Epithelial cell of prostate (primary cell): ENCODE measurements around the gene GAS2L1.
"Not testable (repeated sequence)": the region's sequence is repeated elsewhere in the genome, so short reads cannot be mapped to it uniquely, and the experiment has no call there.

Source experiments
- DNase-seq: peaks from one replicate; pipeline ENCODE4 v3.0.0-alpha.2; 2011; ENCODE audit warnings: low read depth, low spot score
- H3K27ac ChIP-seq: fragments of 450-650 bp; 2 replicates; pipeline ENCODE4 v1.5.1; 2017; ENCODE audit warnings: mild to moderate bottlenecking

Gene GAS2L1

DNA sequence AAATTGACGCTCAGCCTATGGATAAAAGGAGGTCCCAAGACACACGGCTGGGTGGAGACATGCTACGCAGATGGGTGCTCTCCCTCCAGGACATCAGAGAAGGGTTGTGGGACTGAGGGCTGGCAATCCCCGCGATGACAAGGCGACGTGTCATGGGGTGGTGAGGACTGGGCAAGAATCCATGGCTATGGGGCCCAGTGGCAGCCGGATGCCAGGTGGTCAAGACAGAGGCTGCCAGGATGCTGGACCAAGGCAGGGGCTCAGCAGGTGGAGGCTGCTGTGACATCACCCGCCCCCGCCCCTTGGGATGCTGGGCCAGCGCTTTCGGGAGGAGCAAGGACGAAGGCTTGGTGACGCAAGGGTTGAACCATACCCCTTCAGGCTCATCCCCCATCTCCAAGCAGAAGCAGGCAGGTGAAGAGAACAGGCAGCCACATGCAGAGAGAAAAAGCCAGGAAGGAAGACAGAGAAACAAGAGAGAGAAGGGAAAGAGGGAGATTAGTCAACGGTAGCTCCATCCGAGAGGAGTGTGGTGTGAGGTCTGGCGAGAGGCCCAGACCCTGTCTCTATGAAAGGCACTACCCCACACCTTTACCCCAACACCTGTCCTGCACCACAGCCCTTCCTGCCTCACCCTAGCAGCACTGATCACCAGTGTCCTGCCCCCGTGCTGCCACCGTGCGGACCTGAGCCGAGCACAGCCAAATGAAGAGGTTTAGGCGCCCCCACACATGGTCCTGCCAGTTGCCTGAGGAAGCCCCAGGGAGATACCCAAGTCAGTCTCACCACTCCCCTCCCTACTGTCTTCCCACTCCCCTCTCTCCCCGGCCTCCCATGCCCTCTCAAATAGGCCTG is 33.2 kb downstream of the GAS2L1 start:
- DNase-seq, result peak; percentile 20

DNA sequence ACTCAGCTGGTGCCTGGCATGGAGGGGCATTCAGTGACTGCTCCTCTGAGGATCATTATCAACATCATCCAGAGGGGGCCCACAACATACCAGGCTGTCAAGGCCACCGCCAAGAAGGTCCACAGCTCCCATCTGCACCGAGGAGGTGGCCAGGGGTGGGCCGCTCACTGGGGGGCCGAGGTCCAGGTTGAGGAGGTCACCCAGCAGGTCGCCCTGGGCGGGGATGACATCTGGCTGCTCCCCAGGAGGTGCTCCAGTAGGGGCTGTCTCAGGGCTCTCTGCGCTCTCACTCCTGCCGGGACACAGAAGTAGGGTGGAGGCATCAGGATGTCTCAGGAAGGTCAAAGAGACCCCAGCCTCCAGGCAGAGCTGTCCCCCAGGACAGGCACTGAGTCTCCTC is 34.1 kb downstream of the GAS2L1 start:
- no peak overlapping the region for H3K27ac ChIP-seq
- no peak for DNase-seq

More for the DNA sequence above, 33.2 kb downstream of the GAS2L1 start:
- peak overlapping the region; percentile 53 for H3K27ac ChIP-seq

DNA sequence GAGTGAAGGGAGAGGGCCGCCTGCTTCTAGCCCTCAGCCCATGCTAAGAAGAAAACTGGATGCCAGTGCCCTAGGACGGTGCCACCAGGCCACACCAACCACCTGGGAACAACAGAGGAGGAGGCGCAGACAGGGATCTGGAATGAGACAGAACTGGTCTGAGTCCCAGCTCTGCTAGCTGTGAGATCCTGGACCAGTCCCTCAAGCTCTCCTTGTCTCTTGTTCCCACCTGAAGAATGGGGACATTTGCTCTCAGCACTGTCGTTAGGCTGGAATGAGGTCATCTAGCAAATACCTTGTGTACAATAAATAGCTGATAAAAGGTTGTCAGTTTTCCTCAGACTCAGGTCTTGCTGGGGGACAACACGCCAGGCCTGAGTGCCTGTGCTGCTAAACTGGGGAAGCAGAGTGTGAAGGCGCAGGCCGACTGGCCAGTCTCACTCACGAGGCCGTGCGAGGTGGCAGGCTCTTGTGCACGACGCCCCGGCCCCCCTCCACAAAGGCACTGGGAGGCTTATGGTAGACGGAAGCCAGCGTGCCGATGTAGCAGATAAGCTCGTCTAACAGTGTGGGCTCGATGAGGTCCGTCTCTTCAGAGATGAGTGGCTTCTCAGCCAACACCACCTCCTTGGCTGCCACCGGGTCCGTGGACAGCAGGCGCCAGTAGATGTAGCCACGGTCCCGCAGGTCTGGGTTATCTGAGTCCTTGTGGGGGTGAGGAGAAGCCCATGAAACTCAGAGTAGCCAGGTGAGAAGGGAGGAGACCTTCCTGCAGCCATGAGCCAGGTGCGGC is 34.8 kb downstream of the GAS2L1 start:
- H3K27ac ChIP-seq, result no peak overlapping the region
- no peak for DNase-seq

DNA sequence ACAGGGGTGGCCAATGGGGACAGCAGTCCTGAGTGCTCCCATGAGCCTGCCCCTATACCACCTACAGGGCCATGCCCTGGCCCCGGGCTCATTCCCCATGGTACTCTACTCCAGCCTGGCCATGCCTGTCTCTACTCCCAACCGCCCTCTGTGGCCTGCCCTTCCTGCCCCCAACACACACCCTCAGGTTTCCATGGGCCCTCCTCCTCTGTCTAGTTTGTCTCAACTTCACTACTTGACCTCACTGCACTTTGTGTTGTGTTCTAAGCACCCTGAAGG is 35.3 kb downstream of the GAS2L1 start:
- no peak overlapping the region for H3K27ac ChIP-seq
- DNase-seq, result no peak

DNA sequence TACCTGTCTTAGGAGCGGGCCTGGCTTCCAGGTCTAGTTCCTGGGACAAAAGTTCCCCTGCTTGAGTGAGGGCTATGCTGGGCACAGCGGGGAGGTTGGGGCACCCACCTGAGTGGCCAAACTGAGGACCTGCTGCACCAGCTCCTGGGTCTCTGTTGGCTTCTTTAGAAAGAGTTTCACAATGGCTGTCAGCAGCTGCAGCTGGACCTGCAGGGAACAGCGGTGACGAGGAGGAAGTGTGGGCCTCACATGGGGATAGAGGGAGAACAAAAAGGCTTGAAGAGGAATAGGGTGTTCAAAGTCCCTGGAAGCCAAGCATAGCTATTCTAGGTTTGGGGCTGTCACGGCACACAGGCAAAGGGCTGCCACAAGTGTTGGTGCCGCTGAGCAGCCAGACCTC is 35.7 kb downstream of the GAS2L1 start:
- no peak overlapping the region for H3K27ac ChIP-seq
- DNase-seq, result no peak

DNA sequence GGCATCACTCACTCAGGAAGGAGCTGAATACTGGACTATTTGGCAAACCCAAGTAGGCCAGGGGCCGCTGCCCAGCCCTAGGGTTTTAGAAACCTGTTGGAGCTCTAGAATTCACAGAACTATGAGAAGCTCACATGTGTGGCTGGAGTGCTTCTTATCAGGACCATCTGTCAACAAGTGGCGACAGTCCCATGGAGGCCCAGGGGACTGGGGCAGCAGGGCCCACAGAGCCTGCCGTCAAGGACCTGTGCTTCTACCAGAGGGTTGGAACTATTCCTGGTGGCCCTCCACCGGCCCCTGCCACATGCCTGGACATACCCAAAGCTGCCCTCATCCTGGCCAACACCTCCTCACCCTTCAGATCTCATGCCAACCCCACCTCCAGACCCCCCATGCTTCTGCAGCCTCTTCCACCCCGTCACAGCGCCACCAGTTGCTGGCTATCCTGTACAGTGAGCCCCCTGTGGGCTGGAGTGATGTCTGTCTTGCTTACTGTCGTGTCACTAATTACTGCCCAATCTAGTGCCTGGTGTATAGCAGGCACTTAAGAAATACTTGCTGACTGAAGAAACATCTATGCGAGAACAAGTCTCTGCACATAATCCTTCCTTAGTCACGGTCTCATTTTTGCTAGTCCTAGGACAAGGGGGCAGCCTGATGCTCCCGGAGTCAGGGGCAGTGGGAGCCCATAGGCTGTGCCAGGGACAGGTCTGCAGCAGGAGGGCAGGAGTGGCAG is 36.3 kb downstream of the GAS2L1 start:
- H3K27ac ChIP-seq, result peak overlapping the region; percentile 54
- DNase-seq, result peak; percentile 24

DNA sequence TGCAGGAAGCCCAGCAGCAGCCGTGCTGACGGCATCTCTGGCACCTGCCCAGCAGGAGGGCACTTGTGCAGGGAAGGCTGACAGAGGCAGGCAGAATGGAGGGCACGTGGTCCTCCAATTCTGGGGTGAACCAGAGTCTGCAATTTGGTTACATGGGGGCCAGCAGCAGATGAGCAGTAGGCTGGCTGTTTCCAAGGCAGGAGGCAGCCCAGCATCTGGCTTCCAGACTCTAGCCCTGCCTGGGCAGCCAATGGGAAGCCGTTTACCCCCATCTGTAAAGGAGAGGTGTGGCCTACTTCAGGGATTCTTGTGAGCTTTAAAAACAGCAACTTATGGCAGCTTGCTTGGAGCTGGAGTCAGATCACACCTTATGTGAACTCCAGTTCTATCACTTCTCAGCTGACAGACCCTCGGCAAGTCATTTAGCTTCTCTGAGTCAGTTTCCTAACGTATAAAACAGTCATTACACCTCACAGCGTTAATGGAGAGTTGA is 36.9 kb downstream of the GAS2L1 start:
- DNase-seq, result peak; percentile 33
- peak overlapping the region; percentile 54 for H3K27ac ChIP-seq

DNA sequence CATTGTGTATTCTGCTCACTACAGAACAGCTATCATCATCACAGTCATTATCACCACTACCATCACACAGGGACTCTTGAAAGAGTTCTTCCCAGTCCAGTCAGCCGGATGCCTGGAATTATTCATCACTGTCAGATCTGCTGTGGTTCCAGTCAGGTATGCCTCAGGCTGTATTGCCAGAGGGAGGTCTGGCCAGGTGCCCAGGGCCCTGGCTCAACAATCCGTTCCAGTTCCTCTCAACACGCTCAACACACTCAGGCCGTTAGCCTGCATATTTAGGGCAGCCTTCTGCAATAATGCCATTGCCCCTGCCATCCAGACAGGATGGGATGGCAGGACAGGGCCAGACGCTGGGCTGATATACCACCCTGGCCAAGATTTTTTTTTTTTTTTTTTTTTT is 37.7 kb downstream of the GAS2L1 start:
- peak overlapping the region; percentile 54 for H3K27ac ChIP-seq
- DNase-seq, result peak; percentile 70

DNA sequence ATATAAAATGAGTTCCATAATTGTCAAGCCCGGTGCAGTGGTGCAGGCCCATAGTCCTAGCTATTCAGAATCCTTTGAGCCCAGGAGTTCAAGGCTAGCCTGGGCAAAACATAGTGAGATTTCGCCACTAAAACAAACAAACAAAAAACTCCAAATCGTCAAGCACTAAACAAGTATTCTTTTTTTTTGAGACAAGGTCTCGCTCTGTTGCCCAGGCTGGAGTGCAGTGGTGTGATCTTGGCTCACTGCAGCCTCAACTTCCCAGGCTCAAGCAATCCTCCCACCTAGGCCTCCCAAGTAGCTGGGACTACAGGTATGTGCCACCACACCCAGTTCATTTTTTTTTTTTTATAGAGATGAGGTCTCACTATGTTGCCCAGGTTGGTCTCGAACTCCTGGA is 38.4 kb downstream of the GAS2L1 start:
- not testable (repeated sequence) for DNase-seq
- peak overlapping the region; percentile 54 for H3K27ac ChIP-seq

DNA sequence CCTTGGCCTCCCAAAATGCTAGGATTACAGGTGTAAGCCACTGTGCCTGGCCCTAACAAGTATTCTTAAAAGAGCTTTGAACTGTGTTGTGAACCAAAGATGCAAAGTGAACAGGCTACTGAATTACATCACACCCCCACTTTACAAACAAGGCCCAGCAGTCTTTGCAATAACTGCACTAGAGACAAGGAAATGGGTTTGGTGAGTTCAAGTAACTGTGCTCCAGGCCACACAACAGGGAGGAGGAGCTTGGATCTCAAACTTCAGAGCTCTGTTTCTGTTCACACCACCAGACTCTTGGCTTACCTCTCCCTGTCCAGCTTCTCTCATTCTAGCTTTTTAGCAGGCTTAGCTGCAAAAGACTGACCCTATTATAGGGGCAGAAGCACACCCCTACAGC is 39.5 kb downstream of the GAS2L1 start:
- DNase-seq, result no peak
- no peak overlapping the region for H3K27ac ChIP-seq

DNA sequence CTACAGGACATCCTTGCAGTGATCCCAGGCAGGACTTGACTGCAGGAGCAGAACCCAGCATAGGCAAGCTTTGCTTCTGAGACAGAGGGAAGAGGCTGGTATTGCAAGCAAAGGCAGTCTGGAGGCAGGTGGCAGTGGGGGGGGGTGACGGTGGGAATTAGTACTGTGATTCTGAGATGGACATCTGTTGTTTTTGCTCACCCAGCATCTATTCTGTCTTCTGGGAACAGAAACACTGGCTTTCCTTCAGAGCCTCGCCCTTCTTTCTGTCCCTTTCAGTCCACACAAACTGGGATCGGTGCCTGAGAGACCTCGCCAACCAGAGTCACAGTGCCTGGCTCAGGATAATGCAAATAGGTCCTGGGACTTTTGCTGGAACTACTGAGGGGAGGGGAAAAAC is 40.2 kb downstream of the GAS2L1 start:
- no peak overlapping the region for H3K27ac ChIP-seq
- DNase-seq, result no peak

DNA sequence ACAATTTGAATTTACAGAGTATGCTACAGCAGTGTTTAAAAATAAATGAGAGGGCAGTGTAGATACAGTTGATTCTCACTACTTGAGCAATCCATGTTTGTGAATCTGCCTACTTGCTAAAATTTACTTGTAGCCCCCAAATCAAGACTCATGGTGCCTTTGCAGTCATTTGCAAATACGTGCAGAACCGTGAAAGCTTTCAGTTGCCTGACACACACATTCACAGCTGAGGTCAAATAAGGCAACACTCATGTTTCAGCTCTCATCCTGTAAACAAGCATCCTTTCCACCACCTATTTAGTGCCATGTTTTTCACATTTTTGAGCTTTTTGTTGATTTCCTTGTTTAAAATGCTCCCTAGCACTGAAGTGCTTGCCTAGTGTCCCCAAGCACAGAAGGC is 41.6 kb downstream of the GAS2L1 start:
- H3K27ac ChIP-seq, result no peak overlapping the region
- no peak for DNase-seq

DNA sequence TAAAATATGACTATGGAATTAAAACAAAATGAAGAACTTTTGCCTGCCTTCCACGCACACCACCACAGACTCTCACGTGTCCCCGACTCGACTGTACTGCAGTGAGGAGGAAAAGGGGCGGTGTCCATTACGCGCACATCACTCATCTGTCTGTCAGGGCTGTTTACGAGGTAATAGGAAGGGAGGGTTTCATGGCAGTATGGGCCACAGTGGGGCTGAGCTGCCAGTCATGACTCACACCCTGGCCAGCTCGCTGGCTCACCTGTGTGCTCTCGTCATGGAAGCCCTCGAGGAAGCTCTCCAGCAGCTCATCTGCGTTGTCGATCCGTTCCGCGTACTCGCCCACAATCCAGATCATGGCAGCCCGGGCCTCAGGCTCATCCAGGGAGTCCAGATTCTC is 42.5 kb downstream of the GAS2L1 start:
- peak; percentile 54 for DNase-seq
- peak overlapping the region; percentile 35 for H3K27ac ChIP-seq

DNA sequence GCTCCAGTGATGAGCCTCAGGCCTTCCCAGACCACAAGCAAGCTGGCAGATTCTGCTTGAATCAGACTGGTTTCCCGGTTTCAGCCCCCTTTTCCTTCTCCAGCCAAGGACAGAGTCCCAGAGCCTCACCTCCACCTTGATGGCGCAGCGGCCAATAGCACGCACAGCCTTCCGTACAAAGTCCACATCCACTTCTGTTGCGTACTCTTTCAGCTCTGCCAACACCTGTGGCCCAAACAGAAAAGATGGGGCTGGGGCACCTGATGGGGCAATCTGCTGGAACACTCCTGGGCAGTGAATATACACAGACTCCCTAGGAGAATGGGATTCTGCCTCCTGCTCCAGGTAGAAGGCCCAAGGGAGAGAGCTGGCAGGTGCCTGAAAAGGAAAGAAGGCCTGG is 44.6 kb downstream of the GAS2L1 start:
- no peak for DNase-seq
- no peak overlapping the region for H3K27ac ChIP-seq

DNA sequence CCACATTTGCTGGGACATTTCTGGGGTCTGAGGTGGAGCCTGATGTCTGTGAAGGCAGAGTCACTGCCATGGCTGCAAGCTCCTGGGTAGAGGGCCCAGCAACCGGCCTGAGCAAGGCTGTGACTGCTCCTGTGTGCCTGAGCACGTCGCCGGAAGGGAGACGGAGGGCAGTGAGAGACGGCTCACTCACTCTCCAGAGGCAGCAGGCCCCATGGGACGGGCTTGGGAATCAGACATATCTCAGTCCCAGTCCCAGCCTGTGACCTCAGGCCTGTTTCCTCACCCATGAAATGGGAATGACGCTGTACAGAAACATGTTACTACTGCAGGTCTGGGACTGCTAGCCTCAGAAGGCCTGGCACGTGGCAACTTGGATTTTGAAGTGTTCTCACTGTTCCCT is 45.4 kb downstream of the GAS2L1 start:
- H3K27ac ChIP-seq, result no peak overlapping the region
- no peak for DNase-seq

DNA sequence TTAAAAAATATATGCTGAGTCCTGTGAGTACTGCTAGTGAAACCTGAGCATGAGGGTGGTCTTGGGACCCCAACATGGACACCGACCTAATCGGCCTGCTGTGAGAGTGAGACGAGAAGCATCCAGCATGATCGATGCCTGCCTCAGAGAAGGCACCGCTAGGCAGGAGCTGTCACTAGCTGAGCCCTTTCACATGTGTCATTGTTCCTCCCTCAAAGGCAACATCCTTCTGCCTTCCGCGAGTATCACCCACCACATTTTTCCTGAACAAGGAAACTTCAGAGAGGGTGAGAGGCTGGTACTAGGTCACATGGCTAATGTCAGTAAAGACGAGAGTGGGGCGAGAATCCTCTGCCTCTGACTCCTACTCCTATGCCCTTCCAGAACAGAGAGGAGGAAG is 46.3 kb downstream of the GAS2L1 start:
- DNase-seq, result no peak
- no peak overlapping the region for H3K27ac ChIP-seq

DNA sequence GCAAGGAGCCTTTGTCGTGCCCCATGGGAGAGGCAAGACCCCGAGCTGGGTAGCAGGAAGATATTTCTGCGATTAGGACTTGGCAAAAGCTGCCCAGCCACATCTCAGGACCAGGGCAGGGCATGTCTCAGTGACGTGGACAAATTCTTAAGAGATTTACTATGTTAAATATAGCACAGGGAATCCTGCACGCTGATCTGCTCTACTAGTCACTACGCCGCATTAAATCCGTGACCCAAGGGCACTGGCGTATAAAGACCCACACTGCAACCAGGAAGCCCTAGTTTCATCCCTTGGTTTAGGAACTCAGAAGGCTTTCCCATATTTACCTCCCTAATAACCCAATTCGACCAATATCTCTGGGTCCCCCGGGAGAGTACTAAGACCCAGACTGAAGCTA is 46.8 kb downstream of the GAS2L1 start:
- H3K27ac ChIP-seq, result no peak overlapping the region
- no peak for DNase-seq

DNA sequence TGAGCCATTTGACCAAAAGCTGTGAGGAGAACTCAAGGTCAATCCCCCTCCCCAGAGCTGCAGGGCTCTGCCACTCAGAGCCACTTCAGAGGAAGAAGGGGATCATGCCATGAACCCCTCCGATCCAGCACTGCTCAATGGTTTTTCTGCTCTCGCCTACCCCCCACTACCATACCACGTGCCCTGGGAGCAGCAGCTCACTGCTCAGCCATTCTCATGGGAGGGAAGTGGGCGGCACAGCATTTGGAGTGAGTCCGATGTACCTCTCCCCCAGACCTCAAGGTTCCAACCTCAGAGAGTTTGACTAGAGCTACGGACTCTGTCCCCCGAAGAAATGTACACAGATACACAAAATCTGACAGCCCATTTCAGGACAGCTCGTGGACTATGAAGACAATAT is 47.4 kb downstream of the GAS2L1 start:
- no peak overlapping the region for H3K27ac ChIP-seq
- DNase-seq, result no peak

DNA sequence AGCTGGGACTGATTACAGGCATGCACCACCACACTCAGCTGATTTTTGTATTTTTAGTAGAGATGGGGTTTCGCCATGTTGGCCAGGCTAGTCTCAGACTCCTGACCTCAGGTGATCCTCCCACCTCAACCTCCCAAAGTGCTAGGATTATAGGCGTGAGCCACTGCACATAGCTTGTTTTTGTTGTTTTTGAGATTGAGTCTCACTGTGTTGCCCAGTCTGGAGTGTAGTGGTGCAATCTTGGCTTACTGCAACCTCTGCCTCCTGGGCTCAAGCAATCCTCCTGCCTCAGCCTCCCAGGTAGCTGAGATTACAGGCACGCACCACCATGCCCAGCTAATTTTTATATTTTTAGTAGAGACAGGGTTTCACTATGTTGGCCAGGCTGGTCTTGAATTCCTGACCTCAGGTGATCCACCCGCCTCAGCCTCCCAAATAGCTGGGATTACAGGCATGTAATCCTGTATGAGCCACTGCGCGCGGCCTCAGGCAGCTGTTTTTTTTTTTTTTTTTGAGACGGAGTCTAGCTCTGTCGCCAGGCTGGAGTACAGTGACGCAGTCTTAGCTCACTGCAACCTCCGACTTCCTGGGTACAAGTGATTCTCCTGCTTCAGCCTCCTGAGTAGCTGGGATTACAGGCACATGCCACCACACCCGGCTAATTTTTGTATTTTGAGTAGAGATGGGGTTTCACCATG is 50.9 kb downstream of the GAS2L1 start:
- not testable (repeated sequence) for H3K27ac ChIP-seq, DNase-seq

DNA sequence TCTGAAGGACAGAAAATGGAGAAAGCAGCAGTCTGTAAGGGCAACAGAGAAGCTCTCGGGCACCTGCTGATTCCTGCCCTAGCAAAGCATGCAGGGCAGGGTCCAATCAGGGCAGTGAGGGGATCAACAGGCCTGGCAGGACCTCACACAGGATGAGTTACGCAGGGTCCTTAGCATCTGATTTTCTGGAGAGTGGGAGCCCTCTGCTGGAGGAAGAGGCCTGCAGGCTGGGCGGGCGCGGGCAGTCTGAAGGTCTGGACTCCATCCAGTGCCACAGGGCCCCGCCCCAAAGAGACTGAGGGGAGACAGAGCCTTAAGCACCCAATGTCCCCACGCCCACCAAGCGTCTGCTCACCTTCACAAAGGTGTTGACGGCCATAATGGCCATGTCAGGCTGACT is 53.0 kb downstream of the GAS2L1 start:
- DNase-seq, result no peak
- no peak overlapping the region for H3K27ac ChIP-seq
